Activated CD4-positive, alpha-beta T cell treated with anti-CD3 and anti-CD28 coated beads for 1 hour (primary cell): Measurements from ENCODE around the gene HIP1R.
"Not testable (repeated sequence)": the region's sequence is repeated elsewhere in the genome, so short reads cannot be mapped to it uniquely, and the experiment has no call there.

Experiments
- DNase-seq: peaks from one replicate; pipeline ENCODE4 v3.0.0-alpha.2; 2020

The HIP1R gene, protein sequence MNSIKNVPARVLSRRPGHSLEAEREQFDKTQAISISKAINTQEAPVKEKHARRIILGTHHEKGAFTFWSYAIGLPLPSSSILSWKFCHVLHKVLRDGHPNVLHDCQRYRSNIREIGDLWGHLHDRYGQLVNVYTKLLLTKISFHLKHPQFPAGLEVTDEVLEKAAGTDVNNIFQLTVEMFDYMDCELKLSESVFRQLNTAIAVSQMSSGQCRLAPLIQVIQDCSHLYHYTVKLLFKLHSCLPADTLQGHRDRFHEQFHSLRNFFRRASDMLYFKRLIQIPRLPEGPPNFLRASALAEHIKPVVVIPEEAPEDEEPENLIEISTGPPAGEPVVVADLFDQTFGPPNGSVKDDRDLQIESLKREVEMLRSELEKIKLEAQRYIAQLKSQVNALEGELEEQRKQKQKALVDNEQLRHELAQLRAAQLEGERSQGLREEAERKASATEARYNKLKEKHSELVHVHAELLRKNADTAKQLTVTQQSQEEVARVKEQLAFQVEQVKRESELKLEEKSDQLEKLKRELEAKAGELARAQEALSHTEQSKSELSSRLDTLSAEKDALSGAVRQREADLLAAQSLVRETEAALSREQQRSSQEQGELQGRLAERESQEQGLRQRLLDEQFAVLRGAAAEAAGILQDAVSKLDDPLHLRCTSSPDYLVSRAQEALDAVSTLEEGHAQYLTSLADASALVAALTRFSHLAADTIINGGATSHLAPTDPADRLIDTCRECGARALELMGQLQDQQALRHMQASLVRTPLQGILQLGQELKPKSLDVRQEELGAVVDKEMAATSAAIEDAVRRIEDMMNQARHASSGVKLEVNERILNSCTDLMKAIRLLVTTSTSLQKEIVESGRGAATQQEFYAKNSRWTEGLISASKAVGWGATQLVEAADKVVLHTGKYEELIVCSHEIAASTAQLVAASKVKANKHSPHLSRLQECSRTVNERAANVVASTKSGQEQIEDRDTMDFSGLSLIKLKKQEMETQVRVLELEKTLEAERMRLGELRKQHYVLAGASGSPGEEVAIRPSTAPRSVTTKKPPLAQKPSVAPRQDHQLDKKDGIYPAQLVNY

DNA sequence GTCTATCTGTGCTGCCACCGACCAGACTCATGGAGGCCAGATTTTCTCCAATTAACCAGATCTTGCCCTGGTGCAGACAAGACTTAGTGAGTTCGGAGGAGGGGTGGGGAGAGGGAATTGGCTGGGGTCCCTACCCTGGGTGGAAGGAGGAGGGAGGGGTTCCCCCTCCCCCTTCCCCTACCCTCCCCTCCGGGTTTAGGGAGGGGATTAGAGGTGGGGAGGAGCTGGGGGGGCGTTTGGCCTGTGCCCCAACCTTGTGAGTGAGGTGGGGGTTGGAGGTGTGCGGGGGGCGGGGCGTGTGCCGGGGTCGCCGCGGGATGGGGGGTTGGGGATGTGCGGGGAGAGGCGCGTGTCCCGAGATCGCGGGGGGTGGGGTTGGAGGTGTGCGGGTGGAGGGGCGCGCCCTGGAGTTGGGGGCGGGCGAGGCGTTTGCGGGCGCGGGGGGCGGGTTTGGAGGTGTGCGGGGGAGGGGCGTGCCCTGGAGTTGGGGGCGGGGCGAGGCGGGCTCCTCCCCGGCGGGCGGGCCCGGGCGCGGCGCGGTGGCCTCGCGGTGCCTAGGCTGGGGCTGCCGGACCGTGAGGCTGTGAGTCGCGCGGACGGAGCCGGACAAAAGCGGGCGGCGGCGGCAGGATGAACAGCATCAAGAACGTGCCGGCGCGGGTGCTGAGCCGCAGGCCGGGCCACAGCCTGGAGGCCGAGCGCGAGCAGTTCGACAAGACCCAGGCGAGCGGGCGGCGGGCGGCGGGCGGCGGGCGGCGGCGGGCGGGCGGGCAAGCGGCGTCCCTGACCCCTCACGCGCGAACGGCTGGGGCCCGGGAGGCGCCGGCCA is at the start of gene HIP1R:
TSS of gene HIP1R (plus strand) at position 537 of the 829 bp plus-strand sequence. CDS start at position 631, 94 bp downstream.
- DNase-seq = peak; percentile 36

DNA sequence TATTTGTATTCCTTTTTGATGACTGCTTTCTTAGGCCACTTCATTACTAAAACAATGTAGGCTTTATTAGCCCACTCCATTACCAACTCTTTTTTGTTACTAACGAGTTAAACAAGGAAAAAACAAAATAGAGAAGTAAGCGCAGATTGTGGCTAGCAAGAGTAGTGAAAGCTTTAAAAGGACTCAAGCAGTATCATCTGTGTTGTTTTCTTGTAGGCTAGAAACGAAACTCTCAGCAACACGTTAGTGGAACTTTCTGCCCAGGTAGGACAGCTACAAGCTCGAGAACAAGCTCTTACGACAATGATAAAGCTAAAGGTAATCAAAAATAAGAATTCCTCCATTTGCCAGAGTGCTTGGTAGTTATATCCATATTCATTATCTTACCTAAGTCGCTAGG is 49.8 kb upstream of the HIP1R start:
- DNase-seq = no peak

DNA sequence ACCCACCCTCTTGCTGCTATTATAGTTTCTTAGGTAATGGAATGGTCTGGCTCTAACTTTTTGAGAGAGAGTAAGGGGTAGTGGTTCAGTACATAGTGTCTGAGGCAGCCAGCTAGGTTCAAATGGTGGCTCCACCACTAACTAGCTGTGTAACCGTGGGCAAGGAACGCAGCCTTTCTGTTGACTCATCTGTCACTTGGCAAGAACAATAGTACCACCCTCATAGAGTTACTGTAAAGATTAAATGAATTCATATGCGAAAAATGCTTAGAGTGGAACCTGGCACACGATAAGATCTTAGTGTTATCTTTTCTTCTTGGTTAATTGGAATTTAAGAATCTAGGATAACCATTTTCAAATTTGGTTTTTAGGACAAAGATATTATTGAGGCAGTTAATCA is 46.9 kb upstream of the HIP1R start:
- DNase-seq = no peak

DNA sequence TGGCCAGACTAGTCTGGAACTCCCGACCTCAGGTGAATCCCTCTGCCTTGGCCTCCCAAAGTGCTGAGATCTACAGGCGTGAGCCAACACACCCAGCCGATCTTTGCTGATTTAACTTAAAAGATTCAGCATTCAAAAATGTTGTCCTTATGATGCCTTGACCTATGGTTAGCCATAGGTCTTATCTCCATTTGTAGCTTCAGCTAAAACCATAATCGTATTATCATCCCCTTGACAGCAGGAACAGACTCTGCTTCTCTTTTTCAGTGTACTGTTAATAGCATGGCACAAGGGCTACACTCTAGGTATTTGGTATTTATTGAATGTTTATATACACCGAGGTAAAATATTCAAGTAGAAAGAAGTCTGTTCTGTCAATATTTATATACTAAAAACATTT is 45.6 kb upstream of the HIP1R start:
- DNase-seq = no peak

DNA sequence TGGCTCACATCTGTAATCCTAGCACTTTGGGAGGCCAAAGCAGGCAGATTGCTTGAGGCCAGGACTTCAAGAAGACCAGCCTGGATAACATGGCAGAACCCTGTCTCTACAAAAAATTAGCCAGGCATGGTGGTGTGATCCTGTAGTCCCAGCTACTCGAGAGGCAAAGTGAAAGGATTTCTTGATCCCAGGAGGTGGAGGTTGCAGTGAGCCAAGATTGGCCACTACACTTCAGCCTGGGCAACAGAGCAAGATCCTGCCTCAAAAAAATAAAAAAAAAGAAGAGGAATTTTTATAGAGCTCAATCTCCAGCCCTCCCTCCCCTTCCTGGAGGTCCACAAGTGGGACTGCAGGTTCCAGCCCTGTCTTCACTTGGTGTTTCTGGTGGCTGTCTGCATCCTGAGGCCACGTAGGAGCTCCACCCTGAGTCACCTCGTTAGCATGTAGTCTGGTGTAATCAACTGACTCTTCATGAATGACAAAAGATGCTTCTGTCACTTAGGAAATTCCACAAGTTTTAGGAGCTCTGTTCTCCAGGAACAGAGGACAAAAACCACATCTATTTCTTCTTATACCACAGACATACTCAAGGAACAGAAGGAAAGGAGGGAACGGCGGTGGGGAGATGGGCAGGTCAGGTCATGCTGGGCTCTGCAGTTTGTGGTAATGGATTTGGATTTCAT is 44.7 kb upstream of the HIP1R start:
- no peak for DNase-seq

DNA sequence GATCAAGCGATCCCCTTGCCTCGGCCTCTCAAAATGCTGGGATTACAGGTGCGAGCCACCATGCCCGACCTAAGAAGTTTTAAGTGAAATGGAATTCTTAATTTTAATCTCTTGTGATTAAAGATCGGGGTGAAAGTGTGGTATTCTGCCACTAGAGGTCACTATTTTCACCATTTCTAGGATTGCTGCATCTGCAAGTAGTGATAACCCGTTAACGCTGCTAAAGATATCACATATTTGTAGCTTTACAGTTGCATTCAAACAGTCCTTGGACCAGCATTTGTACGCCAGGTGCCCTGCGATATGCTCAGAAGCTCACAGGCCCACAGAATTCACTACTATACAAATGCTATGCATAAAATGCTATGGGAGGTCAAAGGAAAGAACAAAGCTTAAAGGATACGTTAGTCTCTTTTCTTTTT is 41.6 kb upstream of the HIP1R start:
- no peak for DNase-seq

DNA sequence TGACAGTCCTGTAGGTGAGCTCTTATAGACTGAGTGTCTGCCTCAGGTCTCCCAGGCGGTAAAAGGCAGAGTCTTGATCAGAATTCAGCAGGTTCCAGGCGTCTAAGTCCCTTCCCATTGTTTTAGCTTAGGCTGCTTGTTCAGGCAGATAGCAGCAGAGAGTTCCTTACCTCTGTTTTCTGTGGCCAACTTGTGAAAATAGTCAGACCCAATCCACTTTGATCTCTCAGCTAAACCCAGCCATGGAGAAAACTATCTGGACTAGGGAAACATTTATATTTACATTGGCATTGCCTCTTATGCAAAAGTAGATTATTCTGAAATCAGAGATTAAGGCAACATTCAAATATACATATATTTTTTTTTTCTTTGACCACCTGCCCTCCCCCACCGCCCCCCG is 39.5 kb upstream of the HIP1R start:
- DNase-seq = no peak

DNA sequence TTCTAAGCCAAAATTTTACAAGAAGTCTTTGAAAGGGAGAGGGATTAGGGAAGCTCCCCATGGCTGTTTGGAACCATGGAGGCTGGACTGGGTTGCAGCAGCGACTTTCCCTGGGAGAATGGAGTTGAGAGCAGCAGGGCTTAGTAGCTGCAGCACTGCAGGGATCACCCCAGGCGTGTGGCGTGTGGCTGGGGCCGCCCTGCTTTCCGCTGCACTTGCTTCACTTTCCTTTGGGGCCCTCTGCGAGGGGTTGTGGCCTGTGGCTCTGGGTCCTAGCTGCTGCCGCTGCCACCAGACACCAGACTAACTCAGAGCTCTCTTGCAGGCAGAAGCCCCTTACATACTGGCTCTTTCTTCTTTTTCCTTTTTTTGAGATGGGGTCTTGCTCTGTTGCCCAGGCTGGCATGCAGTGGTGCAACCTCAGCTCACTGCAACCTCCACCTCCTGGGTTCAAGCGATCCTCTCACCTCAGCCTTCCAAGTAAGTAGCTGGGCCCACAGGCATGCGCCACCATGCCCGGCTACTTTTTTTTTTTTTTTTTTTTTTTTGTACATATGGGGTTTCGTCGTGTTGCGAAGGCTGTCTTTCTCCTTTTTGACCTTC is 35.5 kb upstream of the HIP1R start:
- DNase-seq = no peak

DNA sequence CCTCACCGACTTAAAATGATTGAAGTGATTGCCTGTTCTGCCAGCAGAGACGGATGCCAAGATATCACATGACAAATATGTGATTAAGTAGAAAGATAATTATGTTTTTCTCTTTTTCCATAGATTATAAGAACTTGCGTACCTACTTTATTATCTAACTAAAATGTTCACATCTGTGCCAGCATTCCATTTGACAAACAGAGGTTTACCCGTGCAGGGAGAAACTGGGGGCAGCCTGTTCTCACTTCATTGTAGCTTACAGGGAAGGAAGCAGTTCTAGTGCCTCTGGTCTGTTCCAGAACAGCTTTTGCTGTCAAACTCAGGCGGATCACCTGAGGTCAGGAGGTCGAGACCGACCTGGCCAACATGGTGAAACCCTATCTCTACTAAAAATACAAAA is 31.3 kb upstream of the HIP1R start:
- DNase-seq = no peak

DNA sequence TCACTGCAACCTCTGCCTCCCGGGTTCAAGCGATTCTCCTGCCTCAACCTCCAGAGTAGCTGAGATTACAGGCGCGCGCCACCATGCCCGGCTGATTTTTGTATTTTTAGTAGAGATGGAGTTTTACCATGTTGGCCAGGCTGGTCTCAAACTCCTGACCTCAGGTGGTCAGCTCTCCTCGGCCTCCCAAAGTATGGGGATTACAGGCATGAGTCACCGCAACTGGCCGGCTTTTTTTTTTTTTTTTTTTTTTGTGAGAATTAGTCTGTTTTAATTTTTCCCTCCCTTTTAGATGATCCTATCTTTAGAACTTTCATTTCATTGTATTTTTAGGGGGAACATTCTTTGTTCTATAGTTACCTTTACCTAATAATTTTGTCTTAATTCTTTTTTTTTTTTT is 30.3 kb upstream of the HIP1R start:
- not testable (repeated sequence) for DNase-seq

DNA sequence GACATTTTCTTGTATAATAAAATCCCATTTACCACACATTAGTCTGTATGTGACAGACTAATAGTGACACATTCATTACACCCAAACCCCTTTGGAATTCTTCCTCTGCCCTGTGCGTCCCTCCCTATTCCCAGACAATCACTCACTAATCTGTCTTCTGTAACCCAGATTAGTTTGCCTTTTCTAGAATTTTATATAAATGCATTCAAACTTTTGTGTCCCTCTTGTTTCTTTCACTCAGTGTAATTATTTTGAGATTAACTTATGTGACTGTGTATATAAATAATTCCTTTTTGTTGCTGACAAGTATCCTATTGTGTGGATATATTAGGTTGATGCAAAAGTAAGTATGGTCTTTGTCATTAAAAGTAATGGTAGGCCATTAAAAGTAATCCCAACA is 27.6 kb upstream of the HIP1R start:
- no peak for DNase-seq

DNA sequence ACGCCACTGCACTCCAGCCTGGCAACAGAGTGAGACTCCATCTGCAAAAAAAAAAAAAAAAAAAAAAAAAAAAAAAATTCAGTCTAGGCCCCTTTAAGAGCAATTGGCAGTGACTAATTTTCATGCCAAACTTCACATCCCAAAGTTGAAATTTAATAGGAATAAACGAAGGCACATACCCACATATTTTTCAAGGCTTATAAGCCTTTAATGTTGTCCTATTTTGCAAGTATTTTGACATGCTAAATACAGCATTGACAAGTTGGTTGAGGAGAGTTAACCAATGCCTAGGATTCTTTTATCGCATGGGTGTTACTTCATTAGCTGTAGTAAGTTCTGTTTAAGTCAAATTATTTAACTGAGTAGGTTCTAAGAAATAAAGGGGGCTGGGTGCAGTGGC is 23.5 kb upstream of the HIP1R start:
- no peak for DNase-seq

DNA sequence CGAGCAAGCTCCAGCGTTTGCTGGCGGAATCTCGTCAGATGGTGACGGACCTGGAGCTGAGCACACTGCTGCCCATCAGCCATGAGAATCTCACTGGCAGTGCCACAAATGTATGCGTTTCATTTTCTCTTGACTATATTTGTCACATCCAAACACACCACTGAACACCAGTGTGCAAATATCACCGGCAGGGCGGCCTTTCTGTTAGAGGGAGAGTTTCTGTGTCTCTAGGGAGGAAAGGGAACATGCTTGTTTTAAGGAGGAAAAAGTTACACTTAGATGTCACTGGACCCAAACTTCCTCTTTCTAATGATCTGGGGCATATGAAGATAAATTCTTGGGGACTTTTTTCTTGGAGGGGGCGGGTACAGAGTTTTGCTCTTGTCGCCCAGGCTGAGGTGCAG is 21.9 kb upstream of the HIP1R start:
- no peak for DNase-seq

DNA sequence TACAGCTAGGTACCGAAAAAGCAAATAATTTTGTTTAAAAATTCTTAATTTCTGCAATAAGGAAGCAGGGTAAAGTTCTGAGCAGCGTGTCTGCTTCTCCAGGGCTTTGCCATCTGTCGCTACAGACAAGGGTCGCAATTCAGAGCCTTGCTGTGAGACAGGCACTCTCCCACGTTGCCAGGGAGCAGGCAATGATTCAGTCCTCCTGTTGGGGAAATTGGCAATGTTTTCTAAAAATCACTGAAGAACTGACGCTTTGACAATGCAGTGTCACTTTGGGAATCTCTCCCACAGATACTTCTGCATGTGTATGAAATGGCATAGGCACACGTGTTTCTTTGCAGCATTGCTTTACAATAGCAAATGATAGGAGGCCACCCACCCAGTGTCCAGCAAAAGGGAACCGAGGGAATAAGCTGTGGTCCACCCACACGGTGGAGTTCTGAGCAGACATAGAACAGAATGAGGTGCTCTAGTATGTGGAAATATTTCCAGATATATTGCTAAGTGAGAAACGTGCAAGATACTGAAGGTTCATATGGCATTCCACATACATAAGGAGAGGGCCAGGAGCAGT is 16.0 kb upstream of the HIP1R start:
- DNase-seq = no peak

DNA sequence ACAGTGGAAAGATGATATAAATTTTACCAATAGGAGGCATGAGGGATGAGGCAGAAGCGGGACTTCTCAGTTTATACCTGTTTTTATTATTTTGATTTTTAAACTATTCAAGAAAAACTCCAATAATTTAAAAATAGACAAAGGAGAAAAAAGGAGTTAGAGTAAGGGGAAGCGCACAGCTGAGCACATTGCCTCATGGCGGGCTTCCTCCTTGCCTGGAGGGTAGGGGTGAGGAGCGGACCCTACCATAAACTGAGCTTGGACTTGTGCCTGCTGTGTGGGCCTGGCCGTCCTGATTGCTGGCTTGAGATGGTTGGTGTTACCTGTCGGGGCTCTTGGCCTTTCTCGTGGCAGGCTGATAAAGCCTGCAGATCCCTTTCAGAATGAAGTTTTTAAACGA is 15.1 kb upstream of the HIP1R start:
- DNase-seq = no peak

DNA sequence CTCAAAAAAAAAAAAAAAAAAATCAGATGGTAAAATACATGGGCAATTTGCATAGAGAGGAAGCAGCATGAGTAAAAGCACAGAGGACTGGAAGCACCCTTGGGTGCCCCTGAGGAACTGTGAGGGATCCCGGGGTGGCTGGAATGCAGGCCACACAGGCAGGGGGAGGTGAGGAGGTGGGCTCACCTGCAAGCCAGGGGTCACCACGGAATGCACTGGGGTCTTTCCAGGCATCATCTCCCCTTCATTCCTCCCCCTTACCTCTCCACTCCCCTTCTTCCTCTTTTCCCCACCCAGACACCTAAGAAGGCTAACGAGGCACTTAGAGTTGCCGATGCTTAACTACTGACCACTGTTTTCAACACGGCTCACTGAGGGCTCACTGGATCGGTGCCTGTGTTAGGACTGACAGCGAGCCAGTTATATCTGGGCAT is 14.4 kb upstream of the HIP1R start:
- no peak for DNase-seq

DNA sequence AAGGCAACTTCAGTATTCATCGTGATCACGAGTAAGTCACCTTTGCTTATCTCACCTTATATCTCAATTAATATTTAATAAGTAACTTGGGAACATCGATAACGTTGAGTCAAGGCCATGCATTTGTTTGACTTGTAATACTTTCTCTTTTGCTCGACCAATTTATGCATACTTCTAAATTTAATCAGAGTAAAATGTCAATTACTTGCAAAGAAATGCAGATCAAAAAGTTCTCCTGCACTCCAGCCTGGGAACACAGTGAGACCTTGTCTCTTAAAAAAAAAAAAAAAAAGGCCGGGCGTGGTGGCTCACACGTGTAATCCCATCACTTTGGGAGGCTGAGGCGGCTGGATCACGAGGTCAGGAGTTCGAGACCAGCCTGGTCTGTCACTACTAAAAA is 11.8 kb upstream of the HIP1R start:
- no peak for DNase-seq

DNA sequence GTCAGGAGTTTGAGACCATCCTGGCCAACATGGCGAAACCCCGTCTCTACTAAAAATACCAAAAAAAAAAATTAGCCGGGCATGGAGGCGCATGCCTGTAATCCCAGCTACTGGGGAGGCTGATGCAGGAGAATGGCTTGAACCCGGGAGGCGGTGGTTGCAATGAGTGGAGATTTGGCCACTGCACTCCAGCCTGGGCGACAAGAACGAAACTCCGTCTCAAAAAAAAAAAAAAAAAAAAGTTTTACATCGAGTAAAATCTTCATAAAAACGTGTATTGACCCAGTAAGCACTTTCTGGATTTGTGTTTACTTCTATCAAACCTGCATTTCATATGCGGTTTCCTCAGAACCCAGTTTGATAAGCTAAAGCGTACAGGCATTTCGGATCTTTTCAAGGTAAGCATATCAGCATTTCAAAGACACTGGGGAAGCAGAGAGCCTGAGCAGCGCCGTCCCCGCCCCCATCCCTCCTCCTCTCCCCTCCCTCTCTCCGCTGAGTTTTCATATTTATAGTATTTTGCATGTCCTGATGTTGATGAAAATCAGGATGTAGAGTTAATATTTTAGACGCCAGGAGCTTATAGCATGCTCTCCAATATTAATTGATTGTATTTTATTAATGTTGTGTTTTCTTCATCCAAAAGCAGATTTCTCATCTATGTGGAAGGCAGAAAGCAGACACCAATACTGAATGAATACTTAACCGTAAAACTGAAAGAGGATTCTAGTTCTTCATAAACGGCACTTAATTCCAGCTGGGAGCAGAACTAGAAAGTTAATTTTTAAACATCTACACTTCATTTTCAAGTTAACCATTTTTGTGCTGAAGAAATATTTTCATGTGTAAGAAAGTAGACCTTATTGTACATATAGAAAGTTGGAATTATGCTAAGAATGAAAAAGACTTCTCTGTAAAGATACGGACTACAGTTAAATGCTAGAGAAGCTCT is 9.2 kb upstream of the HIP1R start:
- DNase-seq = no peak

DNA sequence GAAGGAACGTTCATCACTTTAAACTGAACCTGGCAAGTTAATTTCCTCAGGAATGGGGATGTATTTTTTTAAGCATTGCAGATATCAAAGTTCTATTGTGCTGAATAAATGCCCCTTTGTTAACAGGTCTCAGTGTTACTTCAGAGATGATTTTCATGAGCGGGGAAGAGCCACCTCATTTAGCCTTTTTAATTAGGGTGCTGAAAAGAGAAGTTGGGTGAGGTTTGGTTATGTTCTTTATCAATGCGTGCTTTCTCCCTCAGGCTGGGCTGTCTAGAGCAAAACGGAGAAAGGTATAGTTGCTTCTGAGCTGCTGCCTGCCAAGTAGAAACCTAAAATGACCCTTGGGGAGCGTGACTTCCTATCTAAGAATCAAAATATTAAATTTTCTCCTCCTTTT is 8.0 kb upstream of the HIP1R start:
- DNase-seq = no peak
